Right lobe of liver (tissue), 6 donors: ENCODE data around the gene GJD2. TPM values are rescaled to one million over a fixed set of nuclear protein-coding genes. Genes with fewer than 3 reads are reported as not detected.

Source experiments
- ATAC-seq, 4 donors: fragments of 200-7000 bp; cut with Tn5 transposase; one replicate each; pipeline ENCODE4 v1.9.1; 2020; ENCODE audit warnings: mild to moderate bottlenecking in 4 of 4, moderate library complexity in 4 of 4
- DNase-seq, 3 donors: peaks; one replicate each; pipeline ENCODE4 v3.0.0-alpha.2; 2020
- H3K27ac ChIP-seq, 3 donors: fragments of 200-600 bp; one replicate each; pipeline ENCODE4 v1.8.0; 2022
- H3K27me3 ChIP-seq, 2 donors: fragments of 200-600 bp; one replicate each; pipeline ENCODE4 v1.8.0; 2022
- H3K36me3 ChIP-seq, 4 donors: fragments of 200-600 bp; sonication (generic) in 1 of 4; one replicate each; pipeline versions ENCODE4 v1.5.1 to v1.8.0; 2017 to 2022; ENCODE audit warnings: control low read depth in 1 of 4
- H3K4me1 ChIP-seq, 4 donors: fragments of 200-600 bp; sonication (generic) in 1 of 4; one replicate each; pipeline versions ENCODE4 v1.5.1 to v1.8.0; 2017 to 2022; ENCODE audit warnings: control low read depth in 1 of 4
- H3K4me3 ChIP-seq, 3 donors: fragments of 200-600 bp; one replicate each; pipeline ENCODE4 v1.8.0; 2022
- H3K9me3 ChIP-seq, 4 donors: fragments of 200-600 bp; sonication (generic) in 1 of 4; one replicate each; pipeline versions ENCODE4 v1.5.1 to v1.8.0; 2017 to 2022; ENCODE audit warnings: control low read depth in 1 of 4
- CTCF ChIP-seq, 4 donors: fragments of 200-600 bp in 3 of 4; fragments of 450-650 bp in 1 of 4; IDR thresholded peaks; one replicate each; pipeline versions ENCODE4 v1.5.1 to v1.8.0; 2016 to 2022; ENCODE audit warnings: antibody characterized with exemption in 4 of 4, mild to moderate bottlenecking in 2 of 4
- POLR2A ChIP-seq: fragments of 450-650 bp; IDR thresholded peaks from one replicate; pipeline ENCODE4 v1.6.1; 2017; ENCODE audit warnings: antibody characterized with exemption, mild to moderate bottlenecking
- WGBS: methylation state at CpG from one replicate; pipeline ENCODE4 v1.1.6; 2018; ENCODE audit warnings: low coverage, low lambda C conversion rate; ENCODE audit not compliant: insufficient coverage; ENCODE audit errors: missing lambda C conversion rate; 5-methylcytosine and 5-hydroxymethylcytosine counted together
- intact Hi-C, 2 donors: fragments of 100-400 bp; cut with DNase I; formaldehyde crosslinking; loops; one replicate each; pipeline versions ENCODE4 v1.11.2 to v1.14.1; 2022
- total RNA-seq, 6 experiments: library from RNA; depleted of rRNA in 2 of 6; stranded (reverse); fragments of >200 nt in 2 of 6; fragmentation: NEBNext Ultra II Directional in 3 of 6; extraction: Animal tissue kit (Norgen Biotek cat#: 25700) in 3 of 6; gene quantifications; one replicate each; pipeline versions ENCODE4 v1.1.0 to v1.2.4, GENCODE V29; 2016 to 2023
- donor health status: DM: no; HTN: yes; CAD: no.
- donor health status: DM: no; HTN: no; CAD: no.
- donor health status: DM: no; HTN: no; CAD: no.
- donor health status: DM: no; HTN: yes; CAD: no.
- donor health status: DM: no; HTN: yes; CAD: no.

The GJD2 gene
- total RNA-seq, 6 experiments from 2014 or later = not detected

GRCh38 chr15:34786206-34786605 lies 31.4 kb upstream of the GJD2 start:
- Histone ChIP-seq H3K9me3 (no peaks in the 10 kb centered on the region), H3K27me3 (no peaks in the 10 kb centered on the region), H3K36me3 (no peaks in the 10 kb centered on the region), H3K27ac (no peak overlapping the region), H3K4me3 (no peak overlapping the region), H3K4me1 (no peaks in the 10 kb centered on the region)
- TF ChIP-seq CTCF (IDR thresholded peaks at IDR 0.05) (no peak), POLR2A (no peak)
- intact Hi-C loops = no loop called here
- ATAC-seq (no peak), DNase-seq (no peak)
- WGBS = 35% methylated on average over 2 of the region's 2 CpGs

DNA sequence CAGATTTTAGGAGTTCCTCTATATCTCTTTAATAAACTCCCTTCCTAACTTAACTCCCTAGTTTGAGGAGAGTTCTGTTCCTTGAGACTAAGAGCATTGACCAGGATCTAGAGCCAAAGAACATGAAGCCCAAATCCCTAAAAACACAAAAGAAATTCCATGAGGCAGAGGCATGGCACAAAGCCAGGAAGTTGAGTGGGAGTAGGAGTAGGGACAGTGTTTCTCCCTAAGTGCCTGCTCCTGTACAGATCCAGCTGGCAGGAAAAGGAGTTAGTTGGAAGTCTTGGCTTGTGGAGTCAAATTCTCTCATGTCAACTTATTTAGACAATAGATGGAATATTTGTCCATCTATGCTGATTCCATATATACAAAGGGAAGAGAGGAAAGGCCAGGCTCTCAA lies 29.2 kb upstream of the GJD2 start:
- H3K27ac ChIP-seq = no peak overlapping the region
- no peak overlapping the region for H3K4me3 ChIP-seq
- TF ChIP-seq POLR2A (no peak), CTCF (IDR thresholded peaks at IDR 0.05) (no peak)
- no peaks in the 10 kb centered on the region for H3K9me3 ChIP-seq
- H3K27me3 ChIP-seq = no peaks in the 10 kb centered on the region
- no peaks in the 10 kb centered on the region for H3K36me3 ChIP-seq
- H3K4me1 ChIP-seq = no peaks in the 10 kb centered on the region
- DNase-seq = no peak
- intact Hi-C loops = no loop called here
- ATAC-seq = no peak

DNA sequence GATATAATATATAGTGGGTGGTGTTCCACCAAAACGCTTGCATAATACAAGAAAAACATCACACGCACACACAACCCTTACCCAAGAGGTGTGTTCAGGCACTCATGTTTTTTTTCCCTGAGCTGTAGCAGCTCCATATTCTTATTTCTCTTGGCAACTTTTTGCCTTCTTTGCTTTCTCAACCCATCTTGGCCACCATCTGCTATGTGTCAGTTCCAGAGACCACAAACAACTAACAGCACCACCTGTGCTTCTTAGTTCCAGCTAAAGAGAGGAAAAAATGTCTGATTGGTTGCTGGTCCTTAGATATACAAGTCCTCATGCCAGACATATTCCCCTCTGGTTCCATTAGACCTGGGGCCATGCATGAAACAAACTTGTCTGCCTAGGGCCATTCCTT lies 28.6 kb upstream of the GJD2 start:
- Histone ChIP-seq H3K27me3 (no peaks in the 10 kb centered on the region), H3K9me3 (no peaks in the 10 kb centered on the region), H3K27ac (no peak overlapping the region), H3K36me3 (no peaks in the 10 kb centered on the region), H3K4me1 (no peaks in the 10 kb centered on the region), H3K4me3 (no peak overlapping the region)
- no peak for TF ChIP-seq CTCF (IDR thresholded peaks at IDR 0.05)
- no peak for TF ChIP-seq POLR2A
- ATAC-seq = no peak
- WGBS = 58% methylated on average over 2 of the region's 2 CpGs
- no peak for DNase-seq
- intact Hi-C loops = no loop called here

DNA sequence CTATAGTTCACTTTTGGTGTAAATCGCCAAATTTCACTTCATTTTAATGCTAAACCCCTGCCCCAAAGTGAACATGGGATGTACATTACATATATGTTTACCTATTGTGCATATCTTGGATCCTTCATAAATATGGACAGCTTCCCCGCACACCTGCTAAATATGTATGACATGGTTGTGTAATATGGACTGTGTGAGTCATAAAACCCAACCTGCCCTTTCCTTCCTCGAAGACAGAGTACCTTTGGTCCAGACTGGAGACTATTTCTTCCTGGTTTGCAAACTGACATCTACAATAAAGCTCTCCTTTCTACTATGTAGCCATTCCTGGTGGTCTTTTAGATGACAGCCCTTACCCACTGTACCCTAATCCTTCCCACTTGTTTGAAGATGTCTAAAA lies 28.1 kb upstream of the GJD2 start:
- Histone ChIP-seq H3K4me3 (no peak overlapping the region), H3K27ac (no peak overlapping the region), H3K36me3 (no peaks in the 10 kb centered on the region), H3K4me1 (no peaks in the 10 kb centered on the region), H3K9me3 (no peaks in the 10 kb centered on the region), H3K27me3 (no peaks in the 10 kb centered on the region)
- TF ChIP-seq POLR2A (no peak), CTCF (IDR thresholded peaks at IDR 0.05) (no peak)
- no peak for ATAC-seq
- intact Hi-C loops = no loop called here
- no peak for DNase-seq
- 34% methylated on average over 3 of the region's 3 CpGs for WGBS

DNA sequence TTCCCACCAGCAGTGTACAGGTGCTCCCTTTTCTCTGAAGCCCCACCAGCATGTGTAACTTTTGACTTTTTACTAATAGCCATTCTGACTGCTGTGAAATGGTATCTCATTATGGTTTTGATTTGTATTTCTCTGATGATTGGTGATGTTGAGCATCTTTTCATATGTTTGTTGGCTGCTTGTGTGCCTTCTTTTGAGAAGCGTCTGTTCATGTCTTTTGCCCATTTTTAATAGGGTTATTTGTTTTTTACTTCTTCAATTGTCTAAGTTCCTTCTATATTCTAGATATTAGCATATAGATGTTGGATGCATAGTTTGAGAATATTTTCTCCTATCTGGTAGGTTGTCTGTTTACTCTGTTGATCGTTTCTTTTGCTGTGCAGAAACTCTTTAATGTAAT lies 25.9 kb upstream of the GJD2 start:
- 38% methylated on average over 2 of the region's 2 CpGs for WGBS
- no peak for ATAC-seq
- intact Hi-C loops = no loop called here
- Histone ChIP-seq H3K9me3 (no peaks in the 10 kb centered on the region), H3K4me3 (no peak overlapping the region), H3K27ac (no peak overlapping the region), H3K27me3 (no peaks in the 10 kb centered on the region), H3K4me1 (no peaks in the 10 kb centered on the region), H3K36me3 (no peaks in the 10 kb centered on the region)
- TF ChIP-seq CTCF (IDR thresholded peaks at IDR 0.05) (no peak), POLR2A (no peak)
- DNase-seq = no peak
